Mesenteric fat pad (tissue), 1 donor: Measurements from ENCODE around the gene NOA1. TPM values are rescaled to one million over a fixed set of nuclear protein-coding genes. Genes with fewer than 3 reads are reported as not detected.

Source experiments
- DNase-seq: peaks from one replicate; pipeline ENCODE4 v3.0.0-alpha.2; 2020; ENCODE audit warnings: low spot score
- long read RNA-seq: library from polyadenylated mRNA; unstranded; transcript quantifications from one replicate; pipeline ENCODE4 v2.0.0, GENCODE V29; 2020
- total RNA-seq: library from RNA; stranded (reverse); fragmentation: NEBNext Ultra II Directional; extraction: Animal tissue kit (Norgen Biotek cat#: 25700); gene quantifications from one replicate; pipeline ENCODE4 v1.2.1, GENCODE V29; 2021
- donor health status: DM: yes; HTN: yes; CAD: no.

The NOA1 gene
- total RNA-seq, result 10.5 TPM
- long read RNA-seq, transcript NOA1-201 (7 exons, 3,415 nt), result major isoform, 134 of 144 reads
- long read RNA-seq, partial matches to known transcripts, result 4 of 144 reads
- long read RNA-seq, other reads (novel, unspliced or antisense), result 6 of 144 reads

- DNase-seq, result peak; percentile 100
Measured at GRCh38 chr4:56977321-56978012, at the start of gene NOA1. NOA1 (minus strand) TSS chr4:56977606; CDS start chr4:56977585, 21 bp downstream.

- no peak for DNase-seq
Measured at GRCh38 chr4:57023104-57023503, 45.7 kb upstream of the NOA1 start.

- DNase-seq, result no peak
Measured at GRCh38 chr4:57020467-57021101, 43.2 kb upstream of the NOA1 start.

- no peak for DNase-seq
Measured at GRCh38 chr4:57018980-57019379, 41.6 kb upstream of the NOA1 start.

GRCh38 chr4:57013543-57014120, 36.2 kb upstream of the NOA1 start:
- no peak for DNase-seq

- no peak for DNase-seq
Measured at GRCh38 chr4:56999751-57000150, 22.3 kb upstream of the NOA1 start.

- DNase-seq, result no peak
Measured at GRCh38 chr4:56995525-56995924, 18.1 kb upstream of the NOA1 start.

- DNase-seq, result no peak
Measured at GRCh38 chr4:56990109-56990905, 12.9 kb upstream of the NOA1 start.

- DNase-seq, result no peak
Measured at GRCh38 chr4:56986952-56987351, 9.5 kb upstream of the NOA1 start.

- DNase-seq, result no peak
Measured at GRCh38 chr4:56986192-56986591, 8.8 kb upstream of the NOA1 start.

- no peak for DNase-seq
Measured at GRCh38 chr4:56981795-56982201, 4.4 kb upstream of the NOA1 start.

GRCh38 chr4:56979421-56980072, 2.1 kb upstream of the NOA1 start:
- DNase-seq, result no peak

GRCh38 chr4:56978750-56979303, 1.4 kb upstream of the NOA1 start, which contains the start of gene POLR2B:
POLR2B (plus strand) TSS chr4:56978896; CDS start chr4:56978986, 90 bp downstream.
- DNase-seq, result peak; percentile 98

- no peak for DNase-seq
Measured at GRCh38 chr4:56976837-56977320, 527 bp downstream of the NOA1 start.

- DNase-seq, result no peak
Measured at GRCh38 chr4:56976283-56976836, 1.0 kb downstream of the NOA1 start.

- no peak for DNase-seq
Measured at GRCh38 chr4:56973336-56973735, 4.1 kb downstream of the NOA1 start.

- no peak for DNase-seq
Measured at GRCh38 chr4:56972809-56973208, 4.6 kb downstream of the NOA1 start.

- no peak for DNase-seq
Measured at GRCh38 chr4:56972389-56972788, 5.0 kb downstream of the NOA1 start.

- DNase-seq, result no peak
Measured at GRCh38 chr4:56971383-56971782, 6.0 kb downstream of the NOA1 start.

GRCh38 chr4:56961107-56961500, 16.3 kb downstream of the NOA1 start:
- DNase-seq, result no peak
